Activated T-cell treated with anti-CD3 and anti-CD28 coated beads, Interleukin-2, amount 50 U/mL, for 72 hours (primary cell): ENCODE data around the gene SSMEM1. TPM values are rescaled to one million over a fixed set of nuclear protein-coding genes. Genes with fewer than 3 reads are reported as not detected.
"Not testable (repeated sequence)": the region's sequence is repeated elsewhere in the genome, so short reads cannot be mapped to it uniquely, and the experiment has no call there.

Source experiments
- ATAC-seq, 2 donors: fragments of 150-1000 bp; cut with Tn5 transposase; replicated peaks in 1 of 2; 2 replicates each; pipeline ENCODE4 v1.10.0; 2021; ENCODE audit warnings: moderate library complexity in 2 of 2, mild to moderate bottlenecking in 1 of 2
- DNase-seq, 2 donors: peaks; one replicate each; pipeline ENCODE4 v3.0.0; 2021 to 2022; ENCODE audit warnings: mixed read lengths in 1 of 2
- H3K27ac Mint-ChIP-seq: one replicate; pipeline ENCODE4 v1.8.0; 2022; ENCODE audit warnings: mild to moderate bottlenecking, moderate library complexity, mixed read lengths
- H3K27me3 Mint-ChIP-seq: one replicate; pipeline ENCODE4 v1.8.0; 2022; ENCODE audit warnings: low read depth, mixed read lengths
- H3K36me3 Mint-ChIP-seq, 2 donors: one replicate each; pipeline ENCODE4 v1.8.0; 2022; ENCODE audit warnings: mixed read lengths in 2 of 2, mild to moderate bottlenecking in 1 of 2; ENCODE audit not compliant: insufficient read depth in 2 of 2
- H3K4me1 Mint-ChIP-seq: one replicate; pipeline ENCODE4 v1.8.0; 2022; ENCODE audit warnings: low read depth, mixed read lengths
- H3K4me3 Mint-ChIP-seq, 2 donors: one replicate each; pipeline ENCODE4 v1.8.0; 2022; ENCODE audit warnings: mild to moderate bottlenecking in 2 of 2, mixed read lengths in 2 of 2, moderate library complexity in 2 of 2
- H3K9me3 Mint-ChIP-seq, 2 donors: one replicate each; pipeline ENCODE4 v1.8.0; 2022; ENCODE audit warnings: mixed read lengths in 2 of 2
- total RNA-seq, 2 donors: library from RNA; stranded (reverse); gene quantifications; one replicate each; pipeline ENCODE4 v1.2.3, GENCODE V29; 2022

SSMEM1 gene, protein sequence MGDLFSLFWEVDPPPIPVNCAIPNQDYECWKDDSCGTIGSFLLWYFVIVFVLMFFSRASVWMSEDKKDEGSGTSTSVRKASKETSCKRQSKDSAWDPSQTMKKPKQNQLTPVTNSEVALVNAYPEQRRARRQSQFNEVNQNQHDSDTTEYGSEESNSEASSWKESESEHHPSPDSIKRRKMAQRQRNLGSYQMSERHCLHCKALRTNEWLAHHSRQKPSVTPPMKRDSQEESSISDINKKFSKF
- not detected for total RNA-seq

DNA sequence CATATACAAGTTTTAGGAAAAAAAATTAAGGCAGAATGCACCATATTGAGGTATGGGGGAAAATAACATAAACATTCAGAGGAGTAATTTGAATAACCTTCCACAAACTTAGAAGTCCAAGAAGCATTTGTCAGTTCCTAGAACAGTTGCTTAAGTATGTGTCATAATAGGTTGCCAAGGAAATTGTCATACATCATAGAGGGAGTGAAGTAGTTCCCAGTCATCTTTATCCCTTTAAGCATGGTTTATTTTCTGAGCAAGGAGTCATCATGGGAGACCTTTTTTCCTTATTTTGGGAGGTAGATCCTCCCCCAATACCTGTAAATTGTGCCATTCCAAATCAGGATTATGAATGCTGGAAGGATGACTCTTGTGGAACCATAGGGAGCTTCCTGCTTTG is at the start of gene SSMEM1:
TSS of gene SSMEM1 (plus strand) at position 219 of the 400 bp plus-strand sequence. CDS start at position 270, 51 bp downstream.
- Mint-ChIP-seq H3K4me1 (peaks cover 28% of the 10 kb centered on the region), H3K27me3 (no peaks in the 10 kb centered on the region), H3K27ac (no peak within 1 kb of the TSS), H3K9me3 (no peaks in the 10 kb centered on the region), H3K4me3 (peak within 1 kb of the TSS in 1 of 2 donors; percentile 53), H3K36me3 (peaks cover 8 to 12% of the 10 kb centered on the region in 2 donors)
- DNase-seq: no peak
- no peak for ATAC-seq

GRCh38 chr7:130160023-130160422 is 47.6 kb upstream of the SSMEM1 start:
- H3K27ac Mint-ChIP-seq: no peak overlapping the region
- H3K4me3 Mint-ChIP-seq: no peak overlapping the region
- ATAC-seq (no peak), DNase-seq (no peak)
- H3K9me3 Mint-ChIP-seq: no peaks in the 10 kb centered on the region
- peaks cover 14 to 58% of the 10 kb centered on the region in 2 donors for H3K36me3 Mint-ChIP-seq
- H3K4me1 Mint-ChIP-seq: no peaks in the 10 kb centered on the region
- H3K27me3 Mint-ChIP-seq: no peaks in the 10 kb centered on the region

- Mint-ChIP-seq H3K4me3 (no peak overlapping the region), H3K9me3 (no peaks in the 10 kb centered on the region), H3K36me3 (peaks cover 14 to 58% of the 10 kb centered on the region in 2 donors), H3K27me3 (no peaks in the 10 kb centered on the region), H3K27ac (no peak overlapping the region), H3K4me1 (no peaks in the 10 kb centered on the region)
- DNase-seq (no peak), ATAC-seq (no peak)
These were observed 47.2 kb upstream of the SSMEM1 start for GRCh38 chr7:130160455-130160854.

GRCh38 chr7:130162196-130162595 is 45.5 kb upstream of the SSMEM1 start:
- Mint-ChIP-seq H3K4me3 (no peak overlapping the region), H3K36me3 (peaks cover 14 to 64% of the 10 kb centered on the region in 2 donors), H3K27ac (no peak overlapping the region), H3K4me1 (no peaks in the 10 kb centered on the region), H3K9me3 (no peaks in the 10 kb centered on the region), H3K27me3 (no peaks in the 10 kb centered on the region)
- DNase-seq: no peak
- no peak for ATAC-seq

DNA sequence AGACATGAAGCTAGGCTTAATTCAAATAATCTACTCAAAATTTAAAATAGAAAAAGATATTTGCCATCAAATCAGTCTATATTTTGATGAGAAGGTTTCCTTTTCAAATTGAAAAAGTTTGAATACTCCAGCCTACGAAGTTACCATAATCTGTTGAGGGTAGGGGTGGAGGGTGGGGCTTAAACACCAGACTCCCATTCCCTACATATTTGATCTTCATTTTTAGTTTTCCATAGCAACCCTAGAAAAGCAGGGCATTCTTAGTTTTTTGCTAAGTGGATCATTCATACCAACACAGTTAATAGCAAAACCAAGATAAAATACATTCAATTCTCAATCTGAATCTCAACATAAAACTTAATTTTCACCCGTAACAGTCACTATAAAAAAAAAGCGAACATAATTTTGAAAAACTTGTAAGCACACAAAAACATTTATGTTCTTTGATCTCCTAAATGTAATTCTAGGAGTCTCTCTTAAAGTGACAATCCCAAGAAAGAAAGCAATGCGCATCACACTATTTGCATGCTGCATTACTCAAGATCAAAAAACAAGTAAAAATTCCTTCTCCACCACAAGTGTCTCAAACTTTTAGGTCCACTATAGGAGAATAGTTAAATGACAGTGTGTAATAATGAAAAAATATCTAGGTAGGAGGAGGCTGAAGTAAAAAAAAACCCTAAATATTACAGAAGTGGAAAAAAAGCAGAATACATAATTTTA is 33.3 kb upstream of the SSMEM1 start:
- no peak overlapping the region for H3K27ac Mint-ChIP-seq

GRCh38 chr7:130178251-130178650 is 29.4 kb upstream of the SSMEM1 start:
- H3K9me3 Mint-ChIP-seq: no peaks in the 10 kb centered on the region
- H3K27me3 Mint-ChIP-seq: no peaks in the 10 kb centered on the region
- H3K4me3 Mint-ChIP-seq: no peak overlapping the region
- no peak overlapping the region for H3K27ac Mint-ChIP-seq
- DNase-seq (no peak), ATAC-seq (no peak)
- H3K4me1 Mint-ChIP-seq: peaks cover 22% of the 10 kb centered on the region
- peaks cover 9 to 35% of the 10 kb centered on the region in 2 donors for H3K36me3 Mint-ChIP-seq

More for the DNA sequence above, 33.3 kb upstream of the SSMEM1 start:
- H3K4me1 Mint-ChIP-seq: no peaks in the 10 kb centered on the region
- ATAC-seq: no peak
- DNase-seq: no peak
- peaks cover 8 to 37% of the 10 kb centered on the region in 2 donors for H3K36me3 Mint-ChIP-seq
- H3K27me3 Mint-ChIP-seq: no peaks in the 10 kb centered on the region
- no peaks in the 10 kb centered on the region for H3K9me3 Mint-ChIP-seq
- H3K4me3 Mint-ChIP-seq: no peak overlapping the region

GRCh38 chr7:130179631-130180030 is 28.0 kb upstream of the SSMEM1 start:
- no peak overlapping the region for H3K27ac Mint-ChIP-seq
- no peak for DNase-seq
- no peak for ATAC-seq
- H3K27me3 Mint-ChIP-seq: no peaks in the 10 kb centered on the region
- no peaks in the 10 kb centered on the region for H3K9me3 Mint-ChIP-seq
- H3K36me3 Mint-ChIP-seq: peaks cover 11 to 35% of the 10 kb centered on the region in 2 donors
- H3K4me3 Mint-ChIP-seq: no peak overlapping the region
- H3K4me1 Mint-ChIP-seq: peaks cover 28% of the 10 kb centered on the region

DNA sequence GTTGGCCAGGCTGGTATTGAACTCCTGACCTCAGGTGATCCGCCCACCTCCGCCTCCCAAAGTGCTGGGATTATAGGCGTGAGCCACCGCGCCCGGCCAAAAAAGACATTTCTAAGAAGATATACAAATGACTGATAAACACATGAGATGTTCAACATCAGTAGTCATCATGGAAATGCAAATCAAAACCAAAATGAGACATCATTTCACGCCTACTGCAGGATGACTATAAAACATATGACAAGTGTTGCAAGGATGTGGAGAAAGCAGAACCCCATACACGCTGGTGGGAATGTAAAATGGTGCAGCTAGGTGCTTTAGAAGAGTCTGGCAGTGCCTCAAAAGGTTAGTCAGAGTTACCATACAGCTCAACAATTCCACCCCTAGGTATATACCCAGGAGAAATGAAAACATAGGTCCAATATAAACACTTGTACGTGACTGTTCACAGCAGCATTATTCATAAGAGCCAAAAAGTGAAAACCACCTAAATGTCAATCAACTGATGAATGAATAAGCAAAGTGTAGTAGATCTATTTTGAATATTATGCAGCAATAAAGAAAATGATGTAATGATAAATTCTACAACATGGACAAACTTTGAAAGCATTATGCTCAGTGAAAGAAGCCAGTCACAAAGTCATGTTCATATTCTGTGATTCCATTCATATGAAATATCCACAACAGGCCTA is 26.9 kb upstream of the SSMEM1 start:
- peaks cover 28% of the 10 kb centered on the region for H3K4me1 Mint-ChIP-seq
- no peaks in the 10 kb centered on the region for H3K9me3 Mint-ChIP-seq
- H3K27ac Mint-ChIP-seq: peak overlapping the region; percentile 96
- no peaks in the 10 kb centered on the region for H3K27me3 Mint-ChIP-seq
- peak overlapping the region; percentile 42 to 70 for H3K4me3 Mint-ChIP-seq
- peaks cover 11 to 38% of the 10 kb centered on the region in 2 donors for H3K36me3 Mint-ChIP-seq
- peak; percentile 72 to 75 for DNase-seq
- ATAC-seq: peak; percentile 98

- Mint-ChIP-seq H3K27ac (peak overlapping the region; percentile 96), H3K9me3 (no peaks in the 10 kb centered on the region), H3K4me1 (peaks cover 28% of the 10 kb centered on the region), H3K27me3 (no peaks in the 10 kb centered on the region), H3K36me3 (peaks cover 11 to 38% of the 10 kb centered on the region in 2 donors), H3K4me3 (peak overlapping the region; percentile 25 to 70)
- no peak for ATAC-seq
- no peak for DNase-seq
These were observed 26.4 kb upstream of the SSMEM1 start for GRCh38 chr7:130181263-130181605.

DNA sequence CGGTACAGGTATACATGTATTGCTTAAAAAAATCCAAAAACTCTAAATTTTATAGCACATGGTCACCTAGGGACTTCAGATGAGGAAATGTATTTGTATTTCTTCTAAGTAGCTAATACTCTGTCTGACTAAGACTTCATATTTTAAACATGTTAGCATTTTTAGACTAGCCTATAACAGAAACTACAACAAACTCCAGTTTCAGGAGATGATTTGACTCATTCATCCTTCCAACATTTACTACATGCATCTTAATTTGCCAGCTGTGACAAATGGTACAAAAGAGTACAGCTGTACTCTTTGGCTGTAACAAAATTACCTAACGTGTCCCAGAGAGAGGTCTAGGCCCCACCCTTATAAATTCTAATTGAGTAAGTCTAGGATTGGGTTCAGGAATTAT is 24.7 kb upstream of the SSMEM1 start:
- peak overlapping the region; percentile 98 for H3K27ac Mint-ChIP-seq
- peak overlapping the region in 1 of 2 donors; percentile 81 for H3K4me3 Mint-ChIP-seq
- H3K36me3 Mint-ChIP-seq: peaks cover 11 to 32% of the 10 kb centered on the region in 2 donors
- H3K4me1 Mint-ChIP-seq: peaks cover 28% of the 10 kb centered on the region
- no peaks in the 10 kb centered on the region for H3K27me3 Mint-ChIP-seq
- ATAC-seq (peak; percentile 30 to 37), DNase-seq (no peak)
- no peaks in the 10 kb centered on the region for H3K9me3 Mint-ChIP-seq

GRCh38 chr7:130184349-130184748 is 23.3 kb upstream of the SSMEM1 start:
- Mint-ChIP-seq H3K4me1 (peaks cover 28% of the 10 kb centered on the region), H3K36me3 (peaks cover 6 to 25% of the 10 kb centered on the region in 2 donors)
- not testable (repeated sequence) for DNase-seq, ATAC-seq, H3K27ac Mint-ChIP-seq, H3K9me3 Mint-ChIP-seq, H3K27me3 Mint-ChIP-seq, H3K4me3 Mint-ChIP-seq

DNA sequence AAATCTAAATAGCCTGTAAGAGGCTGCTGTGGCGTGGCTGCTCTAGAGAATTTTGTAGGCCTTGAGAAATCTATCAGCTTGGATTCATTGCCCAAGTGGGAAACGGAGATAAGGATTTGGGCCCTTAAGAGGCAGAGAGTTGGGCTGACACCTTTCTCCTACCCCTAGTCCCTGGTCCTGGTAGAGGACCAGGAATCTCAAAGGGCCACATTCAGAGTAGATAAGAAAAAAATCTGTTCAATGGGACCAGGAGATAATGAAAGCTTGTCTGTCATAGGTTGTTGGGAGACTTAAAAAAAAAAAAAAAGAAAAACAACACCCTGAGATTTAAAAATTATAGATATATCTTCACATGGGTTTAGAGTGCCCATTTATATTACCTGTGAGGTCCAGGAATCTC is 20.3 kb upstream of the SSMEM1 start:
- peaks cover 15% of the 10 kb centered on the region for H3K4me1 Mint-ChIP-seq
- DNase-seq: no peak
- ATAC-seq: no peak
- H3K4me3 Mint-ChIP-seq: no peak overlapping the region
- H3K27me3 Mint-ChIP-seq: no peaks in the 10 kb centered on the region
- no peaks in the 10 kb centered on the region for H3K9me3 Mint-ChIP-seq
- peaks cover 4 to 24% of the 10 kb centered on the region in 2 donors for H3K36me3 Mint-ChIP-seq
- peak overlapping the region; percentile 3 for H3K27ac Mint-ChIP-seq

- DNase-seq: no peak
- no peaks in the 10 kb centered on the region for H3K4me1 Mint-ChIP-seq
- H3K36me3 Mint-ChIP-seq: peaks cover 6 to 27% of the 10 kb centered on the region in 2 donors
- no peak overlapping the region for H3K27ac Mint-ChIP-seq
- H3K4me3 Mint-ChIP-seq: no peak overlapping the region
- no peak for ATAC-seq
- no peaks in the 10 kb centered on the region for H3K27me3 Mint-ChIP-seq
- H3K9me3 Mint-ChIP-seq: no peaks in the 10 kb centered on the region
These were observed 18.3 kb upstream of the SSMEM1 start for GRCh38 chr7:130189343-130189742.
